ENCODE data around the gene FOXF1. TPM values are rescaled to one million over a fixed set of nuclear protein-coding genes. Genes with fewer than 3 reads are reported as not detected.

Gene FOXF1
- total and polyA plus RNA-seq, 9 of the 15 experiments (the other 6 are each of a cell fraction or from before 2014, with no cell fraction given): 0.04 TPM; not detected in 8

DNA sequence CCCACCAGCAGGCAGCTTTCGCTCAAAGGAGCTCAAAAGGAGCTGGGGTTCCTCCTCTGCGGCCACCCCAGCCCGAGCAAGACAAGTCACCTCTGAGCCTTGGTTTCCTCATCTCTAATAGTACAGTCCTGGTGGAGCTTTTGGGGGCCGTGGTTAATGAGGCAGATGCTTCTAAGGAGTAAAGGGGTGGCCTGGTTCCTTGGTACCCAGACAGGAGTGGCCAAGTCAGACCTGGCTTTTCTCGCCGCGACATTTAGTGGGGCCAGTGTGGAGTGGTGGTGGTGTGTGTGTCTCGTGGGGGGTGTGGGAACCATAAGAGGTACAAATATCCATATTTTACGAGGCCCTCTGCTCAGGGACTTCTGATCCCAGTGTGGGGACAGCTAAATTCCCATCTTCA is 6.7 kb downstream of the FOXF1 start (continued):
- TF ChIP-seq, protein P1, sequence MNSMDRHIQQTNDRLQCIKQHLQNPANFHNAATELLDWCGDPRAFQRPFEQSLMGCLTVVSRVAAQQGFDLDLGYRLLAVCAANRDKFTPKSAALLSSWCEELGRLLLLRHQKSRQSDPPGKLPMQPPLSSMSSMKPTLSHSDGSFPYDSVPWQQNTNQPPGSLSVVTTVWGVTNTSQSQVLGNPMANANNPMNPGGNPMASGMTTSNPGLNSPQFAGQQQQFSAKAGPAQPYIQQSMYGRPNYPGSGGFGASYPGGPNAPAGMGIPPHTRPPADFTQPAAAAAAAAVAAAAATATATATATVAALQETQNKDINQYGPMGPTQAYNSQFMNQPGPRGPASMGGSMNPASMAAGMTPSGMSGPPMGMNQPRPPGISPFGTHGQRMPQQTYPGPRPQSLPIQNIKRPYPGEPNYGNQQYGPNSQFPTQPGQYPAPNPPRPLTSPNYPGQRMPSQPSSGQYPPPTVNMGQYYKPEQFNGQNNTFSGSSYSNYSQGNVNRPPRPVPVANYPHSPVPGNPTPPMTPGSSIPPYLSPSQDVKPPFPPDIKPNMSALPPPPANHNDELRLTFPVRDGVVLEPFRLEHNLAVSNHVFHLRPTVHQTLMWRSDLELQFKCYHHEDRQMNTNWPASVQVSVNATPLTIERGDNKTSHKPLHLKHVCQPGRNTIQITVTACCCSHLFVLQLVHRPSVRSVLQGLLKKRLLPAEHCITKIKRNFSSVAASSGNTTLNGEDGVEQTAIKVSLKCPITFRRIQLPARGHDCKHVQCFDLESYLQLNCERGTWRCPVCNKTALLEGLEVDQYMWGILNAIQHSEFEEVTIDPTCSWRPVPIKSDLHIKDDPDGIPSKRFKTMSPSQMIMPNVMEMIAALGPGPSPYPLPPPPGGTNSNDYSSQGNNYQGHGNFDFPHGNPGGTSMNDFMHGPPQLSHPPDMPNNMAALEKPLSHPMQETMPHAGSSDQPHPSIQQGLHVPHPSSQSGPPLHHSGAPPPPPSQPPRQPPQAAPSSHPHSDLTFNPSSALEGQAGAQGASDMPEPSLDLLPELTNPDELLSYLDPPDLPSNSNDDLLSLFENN (IDR thresholded peaks at IDR 0.05; ENCODE audit: low read depth in 2 of 2, low read length in 2 of 2): no peak
- TF ChIP-seq PHB (CRISPR knock-in tag; IDR thresholded peaks at IDR 0.05) (no peak), ESRRA (IDR thresholded peaks at IDR 0.05; ENCODE audit: borderline replicate concordance, low read depth) (no peak), GABPB1 (CRISPR knock-in tag; IDR thresholded peaks at IDR 0.05) (no peak), NFXL1 (CRISPR knock-in tag; IDR thresholded peaks at IDR 0.05) (no peak), ZNF3 (CRISPR knock-in tag; IDR thresholded peaks at IDR 0.05) (no peak), ZZZ3 (IDR thresholded peaks at IDR 0.05) (no peak)
- TF ChIP-seq, protein P2, sequence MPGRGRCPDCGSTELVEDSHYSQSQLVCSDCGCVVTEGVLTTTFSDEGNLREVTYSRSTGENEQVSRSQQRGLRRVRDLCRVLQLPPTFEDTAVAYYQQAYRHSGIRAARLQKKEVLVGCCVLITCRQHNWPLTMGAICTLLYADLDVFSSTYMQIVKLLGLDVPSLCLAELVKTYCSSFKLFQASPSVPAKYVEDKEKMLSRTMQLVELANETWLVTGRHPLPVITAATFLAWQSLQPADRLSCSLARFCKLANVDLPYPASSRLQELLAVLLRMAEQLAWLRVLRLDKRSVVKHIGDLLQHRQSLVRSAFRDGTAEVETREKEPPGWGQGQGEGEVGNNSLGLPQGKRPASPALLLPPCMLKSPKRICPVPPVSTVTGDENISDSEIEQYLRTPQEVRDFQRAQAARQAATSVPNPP (IDR thresholded peaks at IDR 0.05; ENCODE audit: borderline replicate concordance, insufficient read depth, insufficient read length): no peak
- TF ChIP-seq, protein P3, sequence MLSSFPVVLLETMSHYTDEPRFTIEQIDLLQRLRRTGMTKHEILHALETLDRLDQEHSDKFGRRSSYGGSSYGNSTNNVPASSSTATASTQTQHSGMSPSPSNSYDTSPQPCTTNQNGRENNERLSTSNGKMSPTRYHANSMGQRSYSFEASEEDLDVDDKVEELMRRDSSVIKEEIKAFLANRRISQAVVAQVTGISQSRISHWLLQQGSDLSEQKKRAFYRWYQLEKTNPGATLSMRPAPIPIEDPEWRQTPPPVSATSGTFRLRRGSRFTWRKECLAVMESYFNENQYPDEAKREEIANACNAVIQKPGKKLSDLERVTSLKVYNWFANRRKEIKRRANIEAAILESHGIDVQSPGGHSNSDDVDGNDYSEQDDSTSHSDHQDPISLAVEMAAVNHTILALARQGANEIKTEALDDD (IDR thresholded peaks at IDR 0.05): no peak
- TF ChIP-seq, protein P4, sequence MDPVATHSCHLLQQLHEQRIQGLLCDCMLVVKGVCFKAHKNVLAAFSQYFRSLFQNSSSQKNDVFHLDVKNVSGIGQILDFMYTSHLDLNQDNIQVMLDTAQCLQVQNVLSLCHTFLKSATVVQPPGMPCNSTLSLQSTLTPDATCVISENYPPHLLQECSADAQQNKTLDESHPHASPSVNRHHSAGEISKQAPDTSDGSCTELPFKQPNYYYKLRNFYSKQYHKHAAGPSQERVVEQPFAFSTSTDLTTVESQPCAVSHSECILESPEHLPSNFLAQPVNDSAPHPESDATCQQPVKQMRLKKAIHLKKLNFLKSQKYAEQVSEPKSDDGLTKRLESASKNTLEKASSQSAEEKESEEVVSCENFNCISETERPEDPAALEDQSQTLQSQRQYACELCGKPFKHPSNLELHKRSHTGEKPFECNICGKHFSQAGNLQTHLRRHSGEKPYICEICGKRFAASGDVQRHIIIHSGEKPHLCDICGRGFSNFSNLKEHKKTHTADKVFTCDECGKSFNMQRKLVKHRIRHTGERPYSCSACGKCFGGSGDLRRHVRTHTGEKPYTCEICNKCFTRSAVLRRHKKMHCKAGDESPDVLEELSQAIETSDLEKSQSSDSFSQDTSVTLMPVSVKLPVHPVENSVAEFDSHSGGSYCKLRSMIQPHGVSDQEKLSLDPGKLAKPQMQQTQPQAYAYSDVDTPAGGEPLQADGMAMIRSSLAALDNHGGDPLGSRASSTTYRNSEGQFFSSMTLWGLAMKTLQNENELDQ (CRISPR knock-in tag; IDR thresholded peaks at IDR 0.05; ENCODE audit: borderline replicate concordance): no peak

Data from K562 (cell line).